HUES64 (cell line): ENCODE measurements around the gene TARM1.
A peak's percentile ranks its signal among the peaks of the same experiment; 100 is the strongest.
"Not testable (repeated sequence)": the region's sequence is repeated elsewhere in the genome, so short reads cannot be mapped to it uniquely, and the experiment has no call there.

ENCODE experiments used
- H3K27ac ChIP-seq: 2 replicates; pipeline ENCODE4 v1.7.0; 2013; ENCODE audit warnings: low read depth, low read length, inconsistent platforms
- H3K27me3 ChIP-seq: 2 replicates; pipeline ENCODE4 v1.6.1; 2013; ENCODE audit warnings: mild to moderate bottlenecking, low read length; ENCODE audit not compliant: insufficient read depth
- H3K36me3 ChIP-seq: 2 replicates; pipeline ENCODE4 v1.6.1; 2013; ENCODE audit warnings: mild to moderate bottlenecking, low read length; ENCODE audit not compliant: insufficient read depth
- H3K4me1 ChIP-seq: 2 replicates; pipeline ENCODE4 v1.6.1; 2013; ENCODE audit warnings: mild to moderate bottlenecking, low read length, moderate library complexity; ENCODE audit not compliant: insufficient read depth
- H3K4me3 ChIP-seq: 2 replicates; pipeline ENCODE4 v1.5.1; 2013; ENCODE audit warnings: mild to moderate bottlenecking, low read length, moderate library complexity
- H3K9ac ChIP-seq: 2 replicates; pipeline ENCODE4 v1.6.1; 2013; ENCODE audit warnings: mild to moderate bottlenecking, low read depth, low read length
- H3K9me3 ChIP-seq: 2 replicates; pipeline ENCODE4 v1.6.1; 2013; ENCODE audit warnings: low read depth, low read length; ENCODE audit not compliant: insufficient read depth
- WGBS: fragments of 150-250, 120-280 bp; methylation state at CpG from one replicate; pipeline ENCODE4 v1.1.7; 2013; ENCODE audit warnings: missing lambda C conversion rate; 5-methylcytosine and 5-hydroxymethylcytosine counted together

Gene TARM1

DNA sequence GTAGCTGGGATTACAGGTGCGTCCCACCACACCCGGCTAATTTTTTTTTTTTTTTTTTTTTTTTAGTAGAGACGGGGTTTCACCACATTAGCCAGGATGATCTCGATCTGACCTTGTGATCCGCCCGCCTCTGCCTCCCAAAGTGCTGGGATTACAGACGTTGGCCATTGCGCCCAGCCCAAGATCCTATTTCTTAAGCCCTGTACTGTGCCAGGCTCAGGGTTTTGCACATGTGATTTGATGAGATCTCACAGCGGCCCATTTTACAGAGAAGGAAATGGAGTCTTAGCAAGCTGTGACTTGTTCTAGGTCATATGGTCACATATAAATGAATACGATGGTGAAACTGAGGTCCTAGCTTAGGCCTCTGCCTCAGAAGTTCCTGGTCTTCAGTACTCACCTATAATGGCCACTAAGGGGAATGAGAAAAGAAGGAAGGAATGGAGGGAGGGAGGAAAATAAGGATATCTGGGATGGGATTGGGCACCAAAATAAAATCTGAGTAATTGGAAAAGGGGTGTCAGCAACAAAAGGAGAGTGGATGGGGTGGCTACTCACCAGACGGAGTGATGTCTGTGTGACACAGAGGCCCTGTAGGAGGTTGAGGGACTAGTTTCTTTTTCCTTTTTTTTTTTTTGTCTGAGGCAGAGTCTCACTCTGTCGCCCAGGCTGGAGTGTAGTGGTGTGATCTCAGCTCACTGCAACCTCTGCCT lies 18.2 kb upstream of the TARM1 start:
- peaks cover 5% of the 10 kb centered on the region; the same call in 1 of the 2 replicates for H3K4me1 ChIP-seq
- 94% methylated on average over 10 of the region's 12 CpGs for WGBS
- H3K36me3 ChIP-seq, result peaks cover 1% of the 10 kb centered on the region

DNA sequence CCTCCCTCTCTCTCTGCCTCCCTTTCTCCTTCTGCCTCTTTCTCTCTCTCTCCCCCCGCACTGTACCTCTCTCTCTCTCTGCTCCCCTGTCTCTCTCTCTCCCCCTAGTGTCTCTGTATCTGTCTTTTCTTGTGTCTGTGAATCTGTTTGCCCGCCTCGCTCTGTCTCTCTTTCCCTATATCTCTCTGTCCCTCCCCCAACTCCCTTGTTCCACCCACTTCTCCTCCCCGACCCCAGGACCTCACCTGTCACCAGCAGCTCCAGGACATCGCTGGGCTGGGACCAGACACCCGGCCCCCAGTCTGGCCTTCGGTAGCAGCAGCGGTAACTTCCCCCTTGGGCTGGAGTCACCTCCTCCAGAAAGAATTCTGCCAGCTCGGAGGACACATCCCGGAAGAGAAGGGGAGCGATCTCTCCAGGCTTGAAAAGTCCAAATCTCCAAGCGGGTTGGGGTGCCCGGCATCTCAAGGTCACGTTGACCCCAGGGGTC lies 15.5 kb upstream of the TARM1 start:
- no peaks in the 10 kb centered on the region for H3K36me3 ChIP-seq
- peak overlapping the region; percentile 55 for H3K4me3 ChIP-seq
- 0 out of 2 replicates have a peak overlapping the region, but pooled peaks have one; percentile 30 for H3K27ac ChIP-seq
- H3K9ac ChIP-seq, result peak overlapping the region; percentile 46; the same call in 1 of the 2 replicates
- WGBS, result 16% methylated on average over 14 of the region's 14 CpGs
- H3K27me3 ChIP-seq, result peaks cover 30% of the 10 kb centered on the region
- peaks cover 5% of the 10 kb centered on the region; the same call in 1 of the 2 replicates for H3K4me1 ChIP-seq
- no peaks in the 10 kb centered on the region for H3K9me3 ChIP-seq

More for the DNA sequence above, 18.2 kb upstream of the TARM1 start:
- Histone ChIP-seq H3K9ac (no peak overlapping the region), H3K27me3 (peaks cover 27% of the 10 kb centered on the region), H3K27ac (no peak overlapping the region), H3K9me3 (no peaks in the 10 kb centered on the region), H3K4me3 (no peak overlapping the region)

DNA sequence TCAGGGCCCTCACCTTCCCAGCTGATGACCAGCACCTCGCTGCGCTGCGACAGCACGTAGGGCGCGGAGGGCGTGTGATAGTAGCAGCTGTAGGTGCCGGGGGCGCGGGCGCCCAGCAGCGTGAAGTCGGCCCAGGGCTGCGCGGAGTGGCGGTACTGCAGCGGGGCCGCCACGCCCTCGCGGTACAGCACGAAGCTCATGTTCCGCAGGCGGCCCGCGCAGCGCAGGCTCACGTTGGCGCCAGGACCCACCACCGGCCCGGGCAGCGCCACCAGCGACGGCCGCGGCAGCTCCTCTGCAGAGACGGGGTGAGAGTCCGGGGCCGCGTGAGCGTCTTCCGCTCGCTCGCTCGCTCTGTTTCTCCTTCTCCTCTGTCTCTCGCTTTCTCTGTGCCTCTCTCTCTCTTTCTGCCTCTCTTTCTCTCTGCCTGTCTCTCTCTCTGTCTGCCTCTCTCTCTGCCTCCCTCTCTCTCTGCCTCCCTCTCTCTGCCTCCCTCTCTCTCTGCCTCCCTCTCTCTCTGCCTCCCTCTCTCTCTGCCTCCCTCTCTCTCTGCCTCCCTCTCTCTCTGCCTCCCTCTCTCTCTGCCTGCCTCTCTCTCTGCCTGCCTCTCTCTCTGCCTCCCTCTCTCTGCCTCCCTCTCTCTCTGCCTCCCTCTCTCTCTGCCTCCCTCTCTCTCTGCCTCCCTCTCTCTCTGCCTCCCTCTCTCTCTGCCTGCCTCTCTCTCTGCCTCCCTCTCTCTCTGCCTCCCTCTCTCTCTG lies 14.9 kb upstream of the TARM1 start:
- peak overlapping the region; percentile 55 for H3K4me3 ChIP-seq
- H3K9ac ChIP-seq, result peak overlapping the region; percentile 46
- WGBS, result under 1% methylated on average over 46 of the region's 46 CpGs
- peaks cover 30% of the 10 kb centered on the region for H3K27me3 ChIP-seq
- not testable (repeated sequence) for H3K4me1 ChIP-seq, H3K36me3 ChIP-seq, H3K9me3 ChIP-seq, H3K27ac ChIP-seq

DNA sequence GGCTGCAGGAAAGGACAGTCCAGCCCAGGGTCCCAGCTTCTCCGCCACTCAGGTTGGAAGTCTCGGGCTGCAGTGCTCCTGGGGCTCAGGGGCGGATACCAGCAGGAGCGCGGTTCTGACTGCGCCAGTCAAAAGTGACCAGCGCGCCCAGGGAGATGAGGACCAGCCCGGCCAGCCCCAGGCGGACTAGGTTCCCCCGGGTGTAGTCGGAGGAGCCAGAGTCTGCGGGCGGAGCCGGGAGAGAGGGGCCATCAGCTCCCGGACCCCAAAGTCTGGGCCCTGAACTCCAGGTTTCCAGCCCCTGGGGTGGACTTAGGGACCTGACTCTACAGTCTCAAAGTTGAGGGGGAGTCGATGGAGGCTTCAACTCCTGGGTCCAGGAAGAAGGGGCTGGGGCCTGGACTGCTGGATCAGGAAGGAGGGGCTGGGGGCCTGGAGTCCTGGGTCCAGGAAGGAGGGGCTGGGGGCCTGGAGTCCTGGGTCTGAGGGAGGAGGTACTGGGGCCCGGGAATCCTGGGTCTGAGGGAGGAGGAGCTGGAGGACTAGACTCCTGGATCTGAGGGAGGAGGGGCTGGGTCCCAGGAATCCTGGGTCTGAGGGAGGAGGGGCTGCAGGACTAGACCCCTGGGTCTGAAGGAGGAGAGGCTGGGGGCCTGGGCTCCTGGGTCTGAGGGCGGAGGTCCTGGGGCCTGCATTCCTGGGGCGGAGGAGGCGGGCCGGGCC lies 14.1 kb upstream of the TARM1 start:
- no peak overlapping the region for H3K27ac ChIP-seq
- 73% methylated on average over 22 of the region's 22 CpGs for WGBS
- peak overlapping the region; percentile 46 for H3K9ac ChIP-seq

DNA sequence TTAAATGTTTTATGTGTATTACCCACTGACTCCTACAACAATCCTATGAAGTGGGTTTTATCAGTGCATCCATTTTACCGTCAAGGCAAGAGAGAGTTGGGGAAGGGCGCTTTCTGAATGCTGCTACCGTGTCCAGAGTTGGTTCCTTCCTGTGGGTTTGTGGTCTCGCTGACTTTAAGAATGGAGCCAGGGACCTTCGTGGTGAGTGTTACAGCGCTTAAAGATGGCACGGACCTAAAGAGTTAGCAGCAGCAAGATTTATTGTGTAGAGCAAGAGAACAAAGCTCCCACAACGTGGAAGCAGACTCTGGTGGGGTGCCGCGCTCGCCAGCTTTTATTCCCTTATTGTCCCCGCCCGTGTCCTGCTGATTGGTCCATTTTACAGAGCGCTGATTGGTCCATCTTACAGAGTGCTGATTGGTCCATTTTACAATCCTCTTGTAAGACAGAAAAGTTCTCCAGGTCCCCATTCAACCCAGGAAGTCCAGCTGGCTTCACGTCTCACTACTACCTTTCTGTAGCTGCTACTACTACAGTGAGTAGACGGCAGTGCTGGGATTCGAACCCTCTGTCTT lies 13.3 kb upstream of the TARM1 start:
- 92% methylated on average over 17 of the region's 17 CpGs for WGBS
- Histone ChIP-seq H3K27ac (no peak overlapping the region), H3K4me1 (peaks cover 6% of the 10 kb centered on the region; the same call in 1 of the 2 replicates), H3K4me3 (no peak overlapping the region), H3K9me3 (no peaks in the 10 kb centered on the region), H3K36me3 (no peaks in the 10 kb centered on the region), H3K27me3 (peaks cover 30% of the 10 kb centered on the region), H3K9ac (no peak overlapping the region)

More for the DNA sequence above, 14.1 kb upstream of the TARM1 start:
- peak overlapping the region; percentile 55 for H3K4me3 ChIP-seq
- H3K36me3 ChIP-seq, result no peaks in the 10 kb centered on the region
- H3K4me1 ChIP-seq, result peaks cover 5% of the 10 kb centered on the region; the same call in 1 of the 2 replicates
- peaks cover 30% of the 10 kb centered on the region for H3K27me3 ChIP-seq
- H3K9me3 ChIP-seq, result no peaks in the 10 kb centered on the region

DNA sequence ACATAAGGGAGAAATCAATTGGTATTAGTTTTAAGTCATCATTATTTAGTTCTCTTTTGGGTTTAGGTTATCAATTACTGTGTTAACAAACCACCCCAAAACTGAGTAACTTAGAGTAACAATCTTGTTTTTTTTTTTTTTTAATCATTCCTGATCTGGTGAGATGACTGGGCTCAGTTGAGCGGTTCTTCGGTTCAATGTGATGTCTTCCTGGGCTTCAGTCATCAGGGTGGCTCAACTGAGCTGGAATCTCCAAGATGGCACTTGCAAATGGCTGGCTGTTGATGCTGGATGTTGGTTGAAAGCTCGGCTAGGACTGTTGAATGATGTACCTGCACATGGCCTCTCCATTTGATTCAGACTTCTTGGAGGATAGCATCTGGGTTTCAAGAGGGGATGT lies 3.2 kb upstream of the TARM1 start:
- H3K4me3 ChIP-seq, result no peak overlapping the region
- H3K27ac ChIP-seq, result no peak overlapping the region
- WGBS, result 95% methylated on average over 3 of the region's 3 CpGs
- H3K27me3 ChIP-seq, result no peaks in the 10 kb centered on the region
- peaks cover 17% of the 10 kb centered on the region; the same call in 1 of the 2 replicates for H3K9me3 ChIP-seq
- no peak overlapping the region for H3K9ac ChIP-seq
- H3K36me3 ChIP-seq, result no peaks in the 10 kb centered on the region
- H3K4me1 ChIP-seq, result peaks cover 2% of the 10 kb centered on the region; the same call in 1 of the 2 replicates

DNA sequence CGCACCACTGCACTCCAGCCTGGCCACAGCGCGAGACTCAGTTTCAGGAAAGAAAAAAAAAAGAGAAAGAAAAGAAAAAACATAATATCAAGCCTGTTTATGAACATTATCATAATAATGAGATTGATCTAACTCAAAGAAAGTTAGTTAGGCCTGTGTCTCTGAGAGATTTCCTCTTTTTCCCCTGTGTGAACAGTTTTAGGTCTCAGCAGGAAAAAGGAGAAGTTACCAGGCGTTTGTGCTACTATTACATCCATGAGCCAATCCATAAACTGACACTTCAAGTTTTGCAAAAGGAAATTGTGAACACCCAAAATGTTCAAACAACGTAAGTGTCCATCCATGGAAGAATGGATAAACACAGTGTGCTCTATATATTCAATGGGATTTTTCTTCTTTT lies 3.8 kb downstream of the TARM1 start:
- H3K4me3 ChIP-seq, result no peak overlapping the region
- no peak overlapping the region for H3K27ac ChIP-seq
- 94% methylated on average over 5 of the region's 5 CpGs for WGBS
- no peaks in the 10 kb centered on the region for H3K27me3 ChIP-seq
- H3K9me3 ChIP-seq, result peaks cover 6% of the 10 kb centered on the region; the same call in 1 of the 2 replicates
- H3K36me3 ChIP-seq, result no peaks in the 10 kb centered on the region
- H3K4me1 ChIP-seq, result no peaks in the 10 kb centered on the region
- H3K9ac ChIP-seq, result no peak overlapping the region

DNA sequence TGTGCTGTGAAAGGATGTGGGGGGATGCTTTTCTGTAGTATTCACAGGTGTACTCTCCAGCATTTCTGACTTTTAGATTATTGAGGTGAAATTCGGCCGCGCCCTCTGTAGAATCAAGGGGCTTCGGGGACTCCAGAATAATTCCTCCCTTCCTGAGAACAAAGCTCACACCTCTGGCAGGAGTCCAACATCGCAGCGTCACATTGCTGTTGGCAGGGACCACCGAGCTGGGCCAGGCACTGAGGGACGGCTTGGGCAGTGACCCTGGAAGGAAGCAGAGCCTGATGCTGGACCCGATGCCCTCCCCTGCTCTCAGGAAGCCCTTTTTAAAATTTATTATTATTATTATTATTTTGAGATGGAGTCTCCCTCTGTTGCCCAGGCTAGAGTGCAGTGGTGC lies 6.3 kb downstream of the TARM1 start:
- H3K4me1 ChIP-seq, result no peaks in the 10 kb centered on the region
- H3K9ac ChIP-seq, result no peak overlapping the region
- H3K27me3 ChIP-seq, result no peaks in the 10 kb centered on the region
- H3K27ac ChIP-seq, result no peak overlapping the region
- H3K36me3 ChIP-seq, result no peaks in the 10 kb centered on the region
- WGBS, result 97% methylated on average over 9 of the region's 9 CpGs
- H3K9me3 ChIP-seq, result no peaks in the 10 kb centered on the region
- no peak overlapping the region for H3K4me3 ChIP-seq

DNA sequence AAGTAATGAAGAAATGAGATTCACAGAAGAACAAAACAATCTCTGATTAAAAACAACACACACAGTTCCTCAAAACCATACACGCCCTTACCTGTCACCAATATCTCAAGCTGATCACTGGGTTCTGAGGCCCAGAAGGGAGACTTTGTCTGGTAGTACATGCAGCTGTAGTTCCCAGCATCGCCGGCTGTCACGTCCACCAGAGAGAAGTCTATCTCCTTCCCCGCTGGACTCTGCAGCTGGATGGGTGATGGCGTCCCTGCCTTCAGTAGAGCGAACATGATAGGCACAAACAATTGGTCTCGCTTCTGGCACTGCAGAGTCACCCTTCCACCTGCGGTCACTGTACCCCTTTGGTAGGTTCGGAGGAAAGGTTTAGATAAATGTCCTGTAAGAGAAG lies 7.3 kb downstream of the TARM1 start:
- H3K36me3 ChIP-seq, result no peaks in the 10 kb centered on the region
- no peak overlapping the region for H3K9ac ChIP-seq
- no peak overlapping the region for H3K4me3 ChIP-seq
- H3K27ac ChIP-seq, result no peak overlapping the region
- 97% methylated on average over 10 of the region's 10 CpGs for WGBS
- no peaks in the 10 kb centered on the region for H3K4me1 ChIP-seq
- no peaks in the 10 kb centered on the region for H3K27me3 ChIP-seq
- H3K9me3 ChIP-seq, result no peaks in the 10 kb centered on the region

DNA sequence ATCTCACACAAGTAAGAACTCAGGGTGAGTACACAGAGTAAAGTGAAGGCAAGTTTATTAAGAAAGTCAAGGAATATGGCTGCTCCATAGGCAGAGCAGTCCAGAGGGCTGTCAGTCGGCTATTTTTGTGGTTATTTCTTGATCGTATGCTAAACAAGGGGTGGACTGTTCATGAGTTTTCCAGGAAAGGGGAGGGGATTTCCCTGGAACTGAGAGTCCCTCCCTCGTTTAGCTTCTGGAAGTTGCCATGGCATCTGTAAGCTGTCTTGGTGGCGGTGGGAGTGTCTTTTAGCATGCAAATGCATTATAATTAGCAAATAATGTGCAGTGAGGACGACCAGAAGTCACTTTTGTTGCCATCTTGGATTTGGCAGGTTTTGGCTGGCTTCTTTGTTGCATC lies 11.7 kb downstream of the TARM1 start:
- Histone ChIP-seq H3K9ac (no peak overlapping the region), H3K27me3 (no peaks in the 10 kb centered on the region), H3K9me3 (no peaks in the 10 kb centered on the region), H3K4me1 (no peaks in the 10 kb centered on the region), H3K36me3 (no peaks in the 10 kb centered on the region), H3K4me3 (no peak overlapping the region), H3K27ac (no peak overlapping the region)
- 90% methylated on average over 5 of the region's 5 CpGs for WGBS
